H9 (cell line): ENCODE results near the gene C19orf25. TPM values are rescaled to one million over a fixed set of nuclear protein-coding genes. Genes with fewer than 3 reads are reported as not detected.
A peak's percentile ranks its signal among the peaks of the same experiment; 100 is the strongest.

Experiments
- DNase-seq: peaks from one replicate; pipeline ENCODE4 v3.0.0-alpha.2; 2017
- H2AFZ ChIP-seq: one replicate; pipeline ENCODE4 v1.6.1; 2013; ENCODE audit warnings: mild to moderate bottlenecking, low read length, control low read depth, moderate library complexity
- H2AK5ac ChIP-seq: 2 replicates; pipeline ENCODE4 v1.6.1; 2013; ENCODE audit warnings: low read length, control low read depth, mixed read lengths; ENCODE audit not compliant: insufficient read length
- H2BK120ac ChIP-seq: one replicate; pipeline ENCODE4 v1.6.1; 2013; ENCODE audit warnings: low read depth, mild to moderate bottlenecking, low read length, control low read depth, inconsistent platforms; ENCODE audit not compliant: poor library complexity, severe bottlenecking
- H2BK12ac ChIP-seq: 2 replicates; pipeline ENCODE4 v1.6.1; 2013; ENCODE audit warnings: low read length, control low read depth, mixed read lengths, low read depth; ENCODE audit not compliant: insufficient read length
- H2BK15ac ChIP-seq: 2 replicates; pipeline ENCODE4 v1.6.1; 2013; ENCODE audit warnings: low read depth, low read length, control low read depth
- H2BK20ac ChIP-seq: one replicate; pipeline ENCODE4 v1.6.1; 2013; ENCODE audit warnings: low read depth, mild to moderate bottlenecking, low read length, control low read depth, inconsistent platforms; ENCODE audit not compliant: poor library complexity, severe bottlenecking
- H2BK5ac ChIP-seq: 2 replicates; pipeline ENCODE4 v1.6.1; 2013; ENCODE audit warnings: low read length, control low read depth, mixed read lengths; ENCODE audit not compliant: insufficient read length
- H3K14ac ChIP-seq: 2 replicates; pipeline ENCODE4 v1.6.1; 2013; ENCODE audit warnings: low read length, control low read depth; ENCODE audit not compliant: insufficient read depth
- H3K18ac ChIP-seq: 2 replicates; pipeline ENCODE4 v1.6.1; 2013; ENCODE audit warnings: low read depth, mild to moderate bottlenecking, mixed read lengths, low read length, control low read depth; ENCODE audit not compliant: insufficient read length
- H3K23ac ChIP-seq: 2 replicates; pipeline ENCODE4 v1.6.1; 2013; ENCODE audit warnings: low read length, control low read depth, mixed read lengths, low read depth; ENCODE audit not compliant: insufficient read length
- H3K23me2 ChIP-seq: 2 replicates; pipeline ENCODE4 v1.6.1; 2013; ENCODE audit warnings: low read depth, mild to moderate bottlenecking, mixed read lengths, low read length, control low read depth; ENCODE audit not compliant: insufficient read length, poor library complexity, severe bottlenecking
- H3K27ac ChIP-seq: 2 replicates; pipeline ENCODE4 v1.5.1; 2013; ENCODE audit warnings: low read length, control low read depth, mixed read lengths, low read depth; ENCODE audit not compliant: insufficient read length
- H3K27me3 ChIP-seq: 2 replicates; pipeline ENCODE4 v1.6.1; 2013; ENCODE audit warnings: low read length, control low read depth, inconsistent platforms; ENCODE audit not compliant: insufficient read depth
- H3K4ac ChIP-seq: 2 replicates; pipeline ENCODE4 v1.6.1; 2013; ENCODE audit warnings: low read depth, mild to moderate bottlenecking, control low read depth, inconsistent platforms, low read length, moderate library complexity
- H3K4me1 ChIP-seq: 2 replicates; pipeline ENCODE4 v1.6.1; 2013; ENCODE audit warnings: low read length, control low read depth, inconsistent platforms; ENCODE audit not compliant: insufficient read depth
- H3K4me2 ChIP-seq: 2 replicates; pipeline ENCODE4 v1.6.1; 2013; ENCODE audit warnings: low read length, control low read depth, mixed read lengths; ENCODE audit not compliant: insufficient read length, insufficient read depth
- H3K56ac ChIP-seq: 2 replicates; pipeline ENCODE4 v1.6.1; 2013; ENCODE audit warnings: low read depth, mild to moderate bottlenecking, mixed read lengths, low read length, control low read depth; ENCODE audit not compliant: insufficient read length
- H3K79me1 ChIP-seq: 2 replicates; pipeline ENCODE4 v1.6.1; 2013; ENCODE audit warnings: low read depth, mild to moderate bottlenecking, moderate library complexity, low read length, control low read depth, inconsistent platforms; ENCODE audit not compliant: insufficient read depth, poor library complexity, severe bottlenecking
- H3K79me2 ChIP-seq: 2 replicates; pipeline ENCODE4 v1.6.1; 2013; ENCODE audit warnings: low read length, control low read depth, inconsistent platforms; ENCODE audit not compliant: insufficient read depth
- H3K9ac ChIP-seq: 2 replicates; pipeline ENCODE4 v1.6.1; 2013; ENCODE audit warnings: low read length, control low read depth, mixed read lengths; ENCODE audit not compliant: insufficient read length; ENCODE audit errors: extremely low read depth
- H3K9me3 ChIP-seq: one replicate; pipeline ENCODE4 v1.6.1; 2013; ENCODE audit warnings: low read depth, low read length, inconsistent platforms; ENCODE audit not compliant: control insufficient read depth
- H3T11ph ChIP-seq: one replicate; pipeline ENCODE4 v1.6.1; 2013; ENCODE audit warnings: mild to moderate bottlenecking, low read length, control low read depth, inconsistent platforms
- H4K20me1 ChIP-seq: one replicate; pipeline ENCODE4 v1.6.1; 2013; ENCODE audit not compliant: control insufficient read depth, insufficient read length, insufficient read depth
- H4K5ac ChIP-seq: 2 replicates; pipeline ENCODE4 v1.6.1; 2013; ENCODE audit warnings: low read depth, mild to moderate bottlenecking, mixed read lengths, low read length, control low read depth; ENCODE audit not compliant: insufficient read length
- H4K8ac ChIP-seq: replicated peaks from 2 replicates; pipeline ENCODE4 v1.6.1; 2013; ENCODE audit warnings: low read length, control low read depth, mixed read lengths, low read depth; ENCODE audit not compliant: insufficient read length
- H4K91ac ChIP-seq: 2 replicates; pipeline ENCODE4 v1.6.1; 2013; ENCODE audit warnings: low read depth, mild to moderate bottlenecking, moderate library complexity, mixed read lengths, low read length, control low read depth; ENCODE audit not compliant: insufficient read length
- H3K27ac Mint-ChIP-seq, 3 experiments: 2 replicates in 2 of 3; 3 replicates in 1 of 3; pipeline ENCODE4 v1.8.0; 2020 to 2021; ENCODE audit warnings: mixed read lengths in 3 of 3, mild to moderate bottlenecking in 1 of 3, moderate library complexity in 1 of 3
- H3K27me3 Mint-ChIP-seq: 2 replicates; pipeline ENCODE4 v1.8.0; 2021; ENCODE audit warnings: low read depth, mild to moderate bottlenecking, moderate library complexity, mixed read lengths
- H3K36me3 Mint-ChIP-seq, 3 experiments: 2 replicates in 2 of 3; 3 replicates in 1 of 3; pipeline ENCODE4 v1.8.0; 2020 to 2021; ENCODE audit warnings: low read depth in 3 of 3, mixed read lengths in 3 of 3; ENCODE audit not compliant: insufficient read depth in 1 of 3
- H3K4me1 Mint-ChIP-seq, 2 experiments: 2 replicates each; pipeline ENCODE4 v1.8.0; 2020; ENCODE audit warnings: mixed read lengths in 2 of 2
- H3K4me3 Mint-ChIP-seq, 2 experiments: 2 replicates in 1 of 2; 3 replicates in 1 of 2; pipeline ENCODE4 v1.8.0; 2020 to 2021; ENCODE audit warnings: mild to moderate bottlenecking in 2 of 2, mixed read lengths in 2 of 2, moderate library complexity in 1 of 2
- H3K9me3 Mint-ChIP-seq, 2 experiments: 2 replicates in 1 of 2; 3 replicates in 1 of 2; pipeline ENCODE4 v1.8.0; 2020; ENCODE audit warnings: mild to moderate bottlenecking in 2 of 2, mixed read lengths in 2 of 2, moderate library complexity in 1 of 2
- WGBS: extraction: QIAGEN DNeasy Blood & Tissue Kit; methylation state at CpG from one replicate; pipeline ENCODE4 v1.1.7; 2013; ENCODE audit warnings: missing lambda C conversion rate, low lambda C conversion rate, mixed read lengths; ENCODE audit not compliant: insufficient read length; ENCODE audit errors: extremely low coverage; 5-methylcytosine and 5-hydroxymethylcytosine counted together
- total RNA-seq: library from RNA; stranded (reverse); gene quantifications from 2 replicates; pipeline ENCODE4 v1.2.1, GENCODE V29; 2021
- TF ChIP-seq, protein P1 (sequence below): fragments of 200-600 bp; sonication (generic); conservative IDR thresholded peaks from 3 replicates; pipeline ENCODE4 v1.8.0; 2021; ENCODE audit warnings: antibody characterized with exemption, mild to moderate bottlenecking

The C19orf25 gene
- total RNA-seq, 1 experiment from 2014 or later: 36.8 TPM

GRCh38 chr19:1468821-1469254 lies 10.2 kb downstream of the C19orf25 start:
- Histone ChIP-seq H3K9me3 (no peaks in the 10 kb centered on the region), H2BK120ac (no peak overlapping the region), H3K27me3 (peaks cover 61% of the 10 kb centered on the region), H3K27ac (no peak overlapping the region), H3K23me2 (peaks cover 9% of the 10 kb centered on the region), H3K79me1 (no peaks in the 10 kb centered on the region), H3K4ac (no peak overlapping the region), H3K4me1 (no peaks in the 10 kb centered on the region), H3K23ac (no peak overlapping the region), H2BK12ac (no peak overlapping the region), H3K4me2 (no peak overlapping the region), H2AFZ (no peak overlapping the region), H3K56ac (no peak overlapping the region), H3K18ac (no peak overlapping the region), H2BK5ac (no peak overlapping the region), H2AK5ac (no peak overlapping the region), H2BK15ac (no peak overlapping the region), H4K91ac (no peak overlapping the region), H4K8ac (no peak overlapping the region), H3K9ac (no peak overlapping the region), H4K20me1 (peaks cover 3% of the 10 kb centered on the region), H2BK20ac (no peak overlapping the region), H3T11ph (no peak overlapping the region), H4K5ac (no peak overlapping the region), H3K79me2 (no peaks in the 10 kb centered on the region), H3K14ac (no peak overlapping the region)
- TF ChIP-seq, protein P1, sequence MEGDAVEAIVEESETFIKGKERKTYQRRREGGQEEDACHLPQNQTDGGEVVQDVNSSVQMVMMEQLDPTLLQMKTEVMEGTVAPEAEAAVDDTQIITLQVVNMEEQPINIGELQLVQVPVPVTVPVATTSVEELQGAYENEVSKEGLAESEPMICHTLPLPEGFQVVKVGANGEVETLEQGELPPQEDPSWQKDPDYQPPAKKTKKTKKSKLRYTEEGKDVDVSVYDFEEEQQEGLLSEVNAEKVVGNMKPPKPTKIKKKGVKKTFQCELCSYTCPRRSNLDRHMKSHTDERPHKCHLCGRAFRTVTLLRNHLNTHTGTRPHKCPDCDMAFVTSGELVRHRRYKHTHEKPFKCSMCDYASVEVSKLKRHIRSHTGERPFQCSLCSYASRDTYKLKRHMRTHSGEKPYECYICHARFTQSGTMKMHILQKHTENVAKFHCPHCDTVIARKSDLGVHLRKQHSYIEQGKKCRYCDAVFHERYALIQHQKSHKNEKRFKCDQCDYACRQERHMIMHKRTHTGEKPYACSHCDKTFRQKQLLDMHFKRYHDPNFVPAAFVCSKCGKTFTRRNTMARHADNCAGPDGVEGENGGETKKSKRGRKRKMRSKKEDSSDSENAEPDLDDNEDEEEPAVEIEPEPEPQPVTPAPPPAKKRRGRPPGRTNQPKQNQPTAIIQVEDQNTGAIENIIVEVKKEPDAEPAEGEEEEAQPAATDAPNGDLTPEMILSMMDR: peak; percentile 18; the same call in 1 of the 3 replicates
- H3K27ac Mint-ChIP-seq: no peak overlapping the region
- peaks cover 2 to 9% of the 10 kb centered on the region in 2 experiments; a peak in 3 of 4 replicates for H3K4me1 Mint-ChIP-seq
- DNase-seq: no peak
- WGBS: no CpG with 5 or more reads among the region's 47 CpGs
- peaks cover 81% of the 10 kb centered on the region for H3K27me3 Mint-ChIP-seq
- H3K9me3 Mint-ChIP-seq: no peaks in the 10 kb centered on the region
- H3K4me3 Mint-ChIP-seq: peak overlapping the region in 1 of 2 experiments; percentile 67; a peak in 1 of 5 replicates
- H3K36me3 Mint-ChIP-seq: no peaks in the 10 kb centered on the region
